GM18858 (cell line): Measurements from ENCODE around the gene ARRDC2.
A peak's percentile ranks its signal among the peaks of the same experiment; 100 is the strongest.
"Not testable (repeated sequence)": the region's sequence is repeated elsewhere in the genome, so short reads cannot be mapped to it uniquely, and the experiment has no call there.

Experiments used
- ATAC-seq: cut with Tn5 transposase; IDR thresholded peaks from one replicate; pipeline ENCODE4 v1.9.1; 2021; ENCODE audit not compliant: unreplicated experiment

Gene ARRDC2

DNA sequence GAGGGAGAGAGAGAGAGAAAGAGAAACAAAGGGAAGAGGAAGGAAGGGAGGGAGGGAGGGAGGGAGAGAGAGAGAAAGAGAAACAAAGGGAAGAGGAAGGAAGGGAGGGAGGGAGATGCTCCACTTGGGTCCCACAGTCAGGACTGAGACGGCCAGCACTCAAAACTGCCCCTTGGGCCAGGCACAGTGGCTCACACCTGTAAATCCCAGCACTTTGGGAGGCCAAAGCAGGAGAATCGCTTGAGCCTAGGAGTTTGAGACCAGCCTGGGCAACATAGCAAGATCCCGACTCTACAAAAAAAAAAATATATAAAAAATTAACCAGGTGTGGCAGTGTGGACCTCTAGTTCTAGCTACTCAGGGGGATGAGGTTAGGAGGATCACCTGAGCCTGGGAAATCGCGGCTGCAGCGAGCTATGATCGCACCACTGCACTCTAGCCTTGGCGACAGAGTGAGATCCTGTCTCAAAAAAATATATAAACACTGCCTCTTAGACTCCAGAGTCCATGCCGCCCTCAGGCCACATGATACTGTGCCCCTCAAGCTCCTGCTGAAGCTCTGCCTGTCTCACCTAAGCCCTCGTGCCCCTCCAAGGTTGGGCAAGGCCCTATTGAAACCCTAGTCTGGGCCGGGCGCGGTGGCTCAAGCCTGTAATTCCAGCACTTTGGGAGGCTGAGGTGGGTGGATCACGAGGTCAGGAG lies 8.4 kb downstream of the ARRDC2 start:
- no peak for ATAC-seq

GRCh38 chr19:18017275-18018083 lies 9.5 kb downstream of the ARRDC2 start:
- no peak for ATAC-seq

- no peak for ATAC-seq
Observed at GRCh38 chr19:18020212-18021085, 12.5 kb downstream of the ARRDC2 start.

DNA sequence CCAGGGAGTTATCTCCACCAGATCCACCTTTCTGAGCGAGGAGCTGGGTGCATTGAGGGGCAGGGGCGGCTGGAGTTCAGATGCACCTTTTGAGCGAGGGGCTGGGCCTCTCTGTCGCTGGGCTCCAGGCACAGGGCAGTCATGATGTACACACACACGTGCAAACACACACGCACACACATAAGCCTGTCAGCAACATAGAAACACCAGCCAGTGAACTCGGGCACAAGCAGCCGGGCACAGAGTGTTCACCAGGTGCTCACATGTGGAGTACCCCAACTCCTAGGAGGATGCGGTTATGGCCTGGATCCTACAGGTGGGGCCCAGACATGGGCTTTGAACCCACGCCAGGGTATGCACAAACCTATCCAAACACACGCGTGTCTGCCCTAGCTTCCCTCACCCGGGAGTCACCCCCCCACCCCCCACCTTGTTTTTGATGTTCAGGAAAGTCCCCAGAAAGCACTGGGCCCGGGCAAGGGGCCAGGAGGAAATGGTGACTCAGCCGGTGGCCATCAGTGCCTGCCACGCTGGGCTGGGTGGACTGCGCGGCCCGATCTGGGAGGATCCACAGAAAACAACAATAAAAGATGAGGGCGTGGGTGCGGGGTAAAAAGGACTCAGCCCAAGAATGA lies 13.3 kb downstream of the ARRDC2 start:
- ATAC-seq = no peak

GRCh38 chr19:18023622-18024251 lies 15.8 kb downstream of the ARRDC2 start:
- ATAC-seq = no peak

DNA sequence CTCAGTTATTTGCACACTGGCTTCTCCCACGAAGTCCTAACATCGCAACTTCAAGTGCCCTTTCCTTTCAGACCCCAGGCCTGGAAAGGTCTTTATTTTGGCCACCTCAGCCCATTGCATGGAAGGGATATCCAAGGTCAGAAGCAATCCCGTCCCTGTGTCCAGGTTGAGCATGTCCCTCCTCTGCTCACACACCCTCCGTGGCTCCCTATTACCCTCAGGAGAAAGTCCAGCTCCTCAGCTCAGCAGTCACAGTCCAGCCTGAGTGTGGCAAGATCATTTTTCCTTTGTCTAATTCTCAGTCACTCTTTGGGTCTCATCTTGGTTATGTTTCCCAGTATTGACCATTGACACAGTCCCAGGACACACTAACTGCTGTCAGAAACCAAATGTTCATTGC lies 19.2 kb downstream of the ARRDC2 start:
- no peak for ATAC-seq

- no peak for ATAC-seq
Observed at GRCh38 chr19:18029617-18030338, 21.8 kb downstream of the ARRDC2 start.

GRCh38 chr19:18031401-18031800 lies 23.4 kb downstream of the ARRDC2 start:
- ATAC-seq = not testable (repeated sequence)

- ATAC-seq = not testable (repeated sequence)
Observed at GRCh38 chr19:18032102-18032501, 24.1 kb downstream of the ARRDC2 start.

GRCh38 chr19:18041054-18041453 lies 33.1 kb downstream of the ARRDC2 start:
- ATAC-seq = no peak

GRCh38 chr19:18043676-18044075 lies 35.7 kb downstream of the ARRDC2 start:
- no peak for ATAC-seq

- ATAC-seq = peak; percentile 79
Observed at GRCh38 chr19:18044825-18045304, 36.9 kb downstream of the ARRDC2 start.

GRCh38 chr19:18045307-18046050 lies 37.5 kb downstream of the ARRDC2 start:
- ATAC-seq = no peak

- no peak for ATAC-seq
Observed at GRCh38 chr19:18046059-18046718, 38.2 kb downstream of the ARRDC2 start.

GRCh38 chr19:18049385-18049784 lies 41.4 kb downstream of the ARRDC2 start:
- ATAC-seq = no peak

GRCh38 chr19:18051887-18052286 lies 43.9 kb downstream of the ARRDC2 start:
- no peak for ATAC-seq

- no peak for ATAC-seq
Observed at GRCh38 chr19:18053576-18054219, 45.7 kb downstream of the ARRDC2 start.

DNA sequence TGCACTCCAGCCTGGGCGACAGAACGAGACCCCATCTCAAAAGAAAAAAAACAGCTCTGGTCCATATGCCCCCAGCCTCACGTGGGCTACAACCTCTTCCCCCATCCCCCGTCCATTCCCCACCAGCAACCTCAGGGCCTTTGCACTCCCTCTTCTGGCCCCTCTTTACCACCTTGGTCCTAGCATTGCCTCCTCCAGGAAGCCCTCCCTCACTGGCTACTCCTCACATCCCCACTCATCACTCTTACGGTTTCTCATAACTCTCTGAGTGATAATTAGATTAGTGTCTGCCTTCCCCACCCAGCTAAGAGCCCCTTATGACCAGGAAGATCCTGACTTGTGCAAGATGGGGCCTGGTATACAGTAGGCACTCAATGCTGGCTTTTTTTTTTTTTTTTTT lies 48.0 kb downstream of the ARRDC2 start:
- no peak for ATAC-seq
